ENCODE measurements around the gene SUGCT. TPM values are rescaled to one million over a fixed set of nuclear protein-coding genes. Genes with fewer than 3 reads are reported as not detected.
"Not testable (repeated sequence)": the region's sequence is repeated elsewhere in the genome, so short reads cannot be mapped to it uniquely, and the experiment has no call there.

The SUGCT gene
- total RNA-seq, 3 donors from 2014 or later (not counting 1 experiment from before 2014, with no cell fraction given) = 0.40 to 0.59 TPM; not detected in 1

DNA sequence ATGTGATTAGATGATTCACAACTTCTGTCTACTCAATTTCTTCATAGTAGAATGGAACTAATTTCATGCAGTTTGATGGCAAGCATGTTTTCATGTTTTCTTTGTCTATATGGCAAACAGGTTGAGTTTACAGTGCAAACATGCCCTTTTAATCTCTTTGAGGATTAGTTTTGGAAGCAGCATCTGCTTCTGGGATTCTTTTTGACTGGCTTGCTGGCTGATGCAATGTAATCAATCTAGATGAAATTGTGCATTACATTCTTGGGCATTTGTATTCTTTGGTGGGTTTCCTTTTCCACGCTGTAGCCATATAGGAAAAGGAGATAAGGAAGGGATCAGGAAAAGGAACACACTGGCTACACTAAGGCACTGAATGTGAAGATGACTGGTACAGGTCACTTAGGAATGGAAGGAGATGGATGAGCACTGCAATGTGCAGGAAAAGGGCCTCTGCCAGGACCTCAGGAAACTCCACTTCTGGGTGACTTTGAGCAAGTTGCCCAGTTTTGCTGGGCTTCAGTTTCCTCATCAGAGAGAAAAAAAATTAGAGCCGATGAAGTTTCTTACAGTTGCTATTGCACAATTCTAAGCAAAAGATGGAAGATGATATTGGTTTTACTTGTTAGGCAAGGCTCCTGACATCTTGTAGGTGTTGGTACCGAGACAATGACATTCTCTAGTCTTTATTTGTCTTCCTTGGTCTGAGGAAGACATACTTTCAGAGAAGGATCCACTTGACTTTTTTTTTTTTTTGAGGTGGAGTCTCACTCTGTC, 269.1 kb downstream of the SUGCT start:
- H3K36me3 ChIP-seq (ENCODE audit: control insufficient read depth, insufficient read depth, low read length) = no peaks in the 10 kb centered on the region
- Mint-ChIP-seq H3K9me3 (peaks cover 3 to 6% of the 10 kb centered on the region in 2 donors), H3K4me1 (no peaks in the 10 kb centered on the region), H3K36me3 (no peaks in the 10 kb centered on the region), H3K27ac (no peak overlapping the region), H3K27me3 (ENCODE audit: low read depth in 2 of 2) (peaks cover 0 to 3% of the 10 kb centered on the region in 2 donors), H3K4me3 (no peak overlapping the region)
- WGBS (ENCODE audit: insufficient coverage) = 84% methylated on average over 3 of the region's 3 CpGs
- TF ChIP-seq, protein P1, sequence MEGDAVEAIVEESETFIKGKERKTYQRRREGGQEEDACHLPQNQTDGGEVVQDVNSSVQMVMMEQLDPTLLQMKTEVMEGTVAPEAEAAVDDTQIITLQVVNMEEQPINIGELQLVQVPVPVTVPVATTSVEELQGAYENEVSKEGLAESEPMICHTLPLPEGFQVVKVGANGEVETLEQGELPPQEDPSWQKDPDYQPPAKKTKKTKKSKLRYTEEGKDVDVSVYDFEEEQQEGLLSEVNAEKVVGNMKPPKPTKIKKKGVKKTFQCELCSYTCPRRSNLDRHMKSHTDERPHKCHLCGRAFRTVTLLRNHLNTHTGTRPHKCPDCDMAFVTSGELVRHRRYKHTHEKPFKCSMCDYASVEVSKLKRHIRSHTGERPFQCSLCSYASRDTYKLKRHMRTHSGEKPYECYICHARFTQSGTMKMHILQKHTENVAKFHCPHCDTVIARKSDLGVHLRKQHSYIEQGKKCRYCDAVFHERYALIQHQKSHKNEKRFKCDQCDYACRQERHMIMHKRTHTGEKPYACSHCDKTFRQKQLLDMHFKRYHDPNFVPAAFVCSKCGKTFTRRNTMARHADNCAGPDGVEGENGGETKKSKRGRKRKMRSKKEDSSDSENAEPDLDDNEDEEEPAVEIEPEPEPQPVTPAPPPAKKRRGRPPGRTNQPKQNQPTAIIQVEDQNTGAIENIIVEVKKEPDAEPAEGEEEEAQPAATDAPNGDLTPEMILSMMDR (IDR thresholded peaks at IDR 0.05) = no peak
- H3K9me3 ChIP-seq (ENCODE audit: control insufficient read depth, insufficient read depth, low read length) = no peaks in the 10 kb centered on the region
- H3K27me3 ChIP-seq (ENCODE audit: control insufficient read depth, insufficient read depth, low read length) = no peaks in the 10 kb centered on the region
- ATAC-seq (no peak), DNase-seq (no peak)
- intact Hi-C loops (cut with micrococcal nuclease) = no loop called here
- H3K4me3 ChIP-seq (ENCODE audit: low read length) = no peak overlapping the region
- no peak overlapping the region for H3K27ac ChIP-seq (ENCODE audit: low read length)
- no peaks in the 10 kb centered on the region for H3K4me1 ChIP-seq (ENCODE audit: control insufficient read depth, insufficient read depth, low read length)

- ATAC-seq (no peak), DNase-seq (no peak)
- no peak overlapping the region for H3K27ac Mint-ChIP-seq
- H3K9me3 Mint-ChIP-seq = peaks cover 3 to 5% of the 10 kb centered on the region in 2 donors
- WGBS (ENCODE audit: insufficient coverage) = 45% methylated on average over 1 of the region's 2 CpGs
- intact Hi-C loops (cut with micrococcal nuclease) = no loop called here
- H3K4me1 Mint-ChIP-seq = no peaks in the 10 kb centered on the region
- Histone ChIP-seq H3K4me3 (ENCODE audit: low read length) (no peak overlapping the region), H3K27ac (ENCODE audit: low read length) (no peak overlapping the region), H3K36me3 (ENCODE audit: control insufficient read depth, insufficient read depth, low read length) (no peaks in the 10 kb centered on the region), H3K27me3 (ENCODE audit: control insufficient read depth, insufficient read depth, low read length) (no peaks in the 10 kb centered on the region), H3K4me1 (ENCODE audit: control insufficient read depth, insufficient read depth, low read length) (no peaks in the 10 kb centered on the region), H3K9me3 (ENCODE audit: control insufficient read depth, insufficient read depth, low read length) (no peaks in the 10 kb centered on the region)
- TF ChIP-seq, protein P1 (IDR thresholded peaks at IDR 0.05) = no peak
- no peaks in the 10 kb centered on the region for H3K36me3 Mint-ChIP-seq
- peaks cover 0 to 3% of the 10 kb centered on the region in 2 donors for H3K27me3 Mint-ChIP-seq (ENCODE audit: low read depth in 2 of 2)
- H3K4me3 Mint-ChIP-seq = no peak overlapping the region
Measured at GRCh38 chr7:40405991-40406390, 271.2 kb downstream of the SUGCT start.

DNA sequence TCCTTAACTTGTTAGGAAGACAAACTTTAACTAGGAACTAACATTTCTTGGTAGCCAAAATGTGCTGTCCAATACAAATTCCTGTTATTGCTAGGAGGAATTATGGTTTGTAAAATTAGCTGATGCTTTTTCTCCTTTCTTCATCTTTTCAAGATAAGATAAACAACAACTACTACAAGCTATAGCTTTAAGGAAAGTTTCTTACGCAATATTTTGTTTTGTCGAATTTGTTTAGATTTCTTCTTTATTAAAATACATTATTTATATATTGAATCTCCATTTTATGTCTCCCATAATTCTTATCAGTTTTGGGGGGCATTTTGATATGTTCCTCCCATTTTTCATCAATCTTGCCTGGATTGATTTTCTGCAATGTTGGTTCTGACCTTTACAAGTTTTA, 277.5 kb downstream of the SUGCT start:
- Histone ChIP-seq H3K27ac (ENCODE audit: low read length) (no peak overlapping the region), H3K4me3 (ENCODE audit: low read length) (no peak overlapping the region), H3K27me3 (ENCODE audit: control insufficient read depth, insufficient read depth, low read length) (no peaks in the 10 kb centered on the region), H3K9me3 (ENCODE audit: control insufficient read depth, insufficient read depth, low read length) (peaks cover 4% of the 10 kb centered on the region), H3K36me3 (ENCODE audit: control insufficient read depth, insufficient read depth, low read length) (no peaks in the 10 kb centered on the region), H3K4me1 (ENCODE audit: control insufficient read depth, insufficient read depth, low read length) (no peaks in the 10 kb centered on the region)
- ATAC-seq = no peak
- Mint-ChIP-seq H3K4me3 (no peak overlapping the region), H3K36me3 (no peaks in the 10 kb centered on the region), H3K27ac (no peak overlapping the region), H3K27me3 (ENCODE audit: low read depth in 2 of 2) (no peaks in the 10 kb centered on the region), H3K9me3 (peaks cover 0 to 6% of the 10 kb centered on the region in 2 donors), H3K4me1 (no peaks in the 10 kb centered on the region)
- WGBS (ENCODE audit: insufficient coverage) = no CpG with 5 or more reads among the region's 2 CpGs
- DNase-seq = no peak
- TF ChIP-seq, protein P1 (IDR thresholded peaks at IDR 0.05) = no peak
- intact Hi-C loops (cut with micrococcal nuclease) = no loop called here

- ATAC-seq; intact Hi-C loops (cut with micrococcal nuclease); H3K4me1 Mint-ChIP-seq; H3K27ac ChIP-seq (ENCODE audit: low read length); DNase-seq; H3K27ac Mint-ChIP-seq; H3K27me3 ChIP-seq (ENCODE audit: control insufficient read depth, insufficient read depth, low read length); H3K9me3 Mint-ChIP-seq; H3K4me3 ChIP-seq (ENCODE audit: low read length); H3K36me3 ChIP-seq (ENCODE audit: control insufficient read depth, insufficient read depth, low read length); H3K27me3 Mint-ChIP-seq (ENCODE audit: low read depth in 2 of 2); H3K4me1 ChIP-seq (ENCODE audit: control insufficient read depth, insufficient read depth, low read length); H3K36me3 Mint-ChIP-seq; H3K9me3 ChIP-seq (ENCODE audit: control insufficient read depth, insufficient read depth, low read length); H3K4me3 Mint-ChIP-seq: not testable (repeated sequence)
- 100% methylated on average over 9 of the region's 9 CpGs for WGBS (ENCODE audit: insufficient coverage)
Measured at GRCh38 chr7:40414704-40415103, 279.9 kb downstream of the SUGCT start.
